ENCODE data around the gene SAMD10.
"Not testable (repeated sequence)": the region's sequence is repeated elsewhere in the genome, so short reads cannot be mapped to it uniquely, and the experiment has no call there.

Gene SAMD10

DNA sequence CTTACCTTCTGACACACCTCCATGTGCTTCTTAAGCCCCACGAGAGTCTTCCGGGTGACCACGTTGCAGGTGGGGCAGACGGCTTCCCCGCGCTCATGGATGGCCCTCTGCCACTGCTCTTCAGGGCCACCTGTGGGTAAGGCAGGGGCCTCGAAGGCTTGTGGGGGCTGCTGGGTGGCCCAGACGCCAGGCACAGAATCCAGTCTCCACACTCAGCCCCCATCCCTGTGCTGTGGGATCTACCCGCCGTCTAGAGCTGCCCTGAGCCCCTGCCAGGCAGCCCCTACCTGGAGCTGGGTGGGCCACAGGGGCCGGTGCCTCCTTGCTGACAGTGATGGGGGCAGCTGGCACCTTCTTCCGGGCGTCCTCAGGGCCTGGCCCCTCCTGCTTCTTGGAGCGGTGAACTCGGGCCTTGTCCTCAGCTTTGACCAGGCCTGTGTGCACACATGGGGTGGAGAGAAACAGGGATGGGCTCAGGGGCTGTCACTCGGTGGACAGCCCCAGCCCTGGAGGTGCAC lies 15.6 kb downstream of the SAMD10 start:
- peaks cover 0 to under 1% of the 10 kb centered on the region in 2 experiments for H3K4me1 ChIP-seq (ENCODE audit: control insufficient read depth in 1 of 2, insufficient read depth in 1 of 2, low read depth in 1 of 2, low read length in 1 of 2)
- TF ChIP-seq, protein P1, sequence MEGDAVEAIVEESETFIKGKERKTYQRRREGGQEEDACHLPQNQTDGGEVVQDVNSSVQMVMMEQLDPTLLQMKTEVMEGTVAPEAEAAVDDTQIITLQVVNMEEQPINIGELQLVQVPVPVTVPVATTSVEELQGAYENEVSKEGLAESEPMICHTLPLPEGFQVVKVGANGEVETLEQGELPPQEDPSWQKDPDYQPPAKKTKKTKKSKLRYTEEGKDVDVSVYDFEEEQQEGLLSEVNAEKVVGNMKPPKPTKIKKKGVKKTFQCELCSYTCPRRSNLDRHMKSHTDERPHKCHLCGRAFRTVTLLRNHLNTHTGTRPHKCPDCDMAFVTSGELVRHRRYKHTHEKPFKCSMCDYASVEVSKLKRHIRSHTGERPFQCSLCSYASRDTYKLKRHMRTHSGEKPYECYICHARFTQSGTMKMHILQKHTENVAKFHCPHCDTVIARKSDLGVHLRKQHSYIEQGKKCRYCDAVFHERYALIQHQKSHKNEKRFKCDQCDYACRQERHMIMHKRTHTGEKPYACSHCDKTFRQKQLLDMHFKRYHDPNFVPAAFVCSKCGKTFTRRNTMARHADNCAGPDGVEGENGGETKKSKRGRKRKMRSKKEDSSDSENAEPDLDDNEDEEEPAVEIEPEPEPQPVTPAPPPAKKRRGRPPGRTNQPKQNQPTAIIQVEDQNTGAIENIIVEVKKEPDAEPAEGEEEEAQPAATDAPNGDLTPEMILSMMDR (IDR thresholded peaks at IDR 0.05), result no peak
- peaks cover 3% of the 10 kb centered on the region for H3K27me3 ChIP-seq
- H3K36me3 ChIP-seq, result peaks cover 14% of the 10 kb centered on the region
- H3K27ac ChIP-seq, result no peak overlapping the region
- H3K9me3 ChIP-seq, result no peaks in the 10 kb centered on the region
- no peak overlapping the region for H3K4me3 ChIP-seq (ENCODE audit: low read depth in 1 of 2, low read length in 1 of 2)

DNA sequence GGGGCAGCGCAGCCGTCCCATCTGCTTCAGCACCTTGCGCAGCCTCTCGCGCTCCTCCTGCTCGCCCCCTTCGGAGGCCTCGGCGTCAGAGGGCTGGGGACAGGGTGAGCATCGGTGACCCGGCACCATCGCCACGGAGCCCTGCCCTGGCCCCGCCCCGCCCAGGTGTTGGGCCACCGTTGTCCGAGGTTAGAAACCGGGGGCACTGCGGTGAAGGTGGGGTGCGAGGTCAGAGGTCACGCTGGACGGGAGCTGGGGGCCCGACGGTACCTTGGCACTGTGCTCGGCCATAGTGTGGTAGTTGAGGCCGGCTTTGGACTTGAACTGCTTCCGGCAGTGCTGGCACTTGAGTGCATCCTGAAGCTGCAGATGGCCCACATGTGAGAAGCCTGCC lies 16.1 kb downstream of the SAMD10 start:
- no peak overlapping the region for H3K27ac ChIP-seq
- peaks cover 14% of the 10 kb centered on the region for H3K36me3 ChIP-seq
- H3K4me3 ChIP-seq (ENCODE audit: low read depth in 1 of 2, low read length in 1 of 2), result no peak overlapping the region
- no peaks in the 10 kb centered on the region for H3K4me1 ChIP-seq (ENCODE audit: control insufficient read depth in 1 of 2, insufficient read depth in 1 of 2, low read depth in 1 of 2, low read length in 1 of 2)
- no peaks in the 10 kb centered on the region for H3K9me3 ChIP-seq
- TF ChIP-seq, protein P1 (IDR thresholded peaks at IDR 0.05), result no peak
- H3K27me3 ChIP-seq, result no peaks in the 10 kb centered on the region

DNA sequence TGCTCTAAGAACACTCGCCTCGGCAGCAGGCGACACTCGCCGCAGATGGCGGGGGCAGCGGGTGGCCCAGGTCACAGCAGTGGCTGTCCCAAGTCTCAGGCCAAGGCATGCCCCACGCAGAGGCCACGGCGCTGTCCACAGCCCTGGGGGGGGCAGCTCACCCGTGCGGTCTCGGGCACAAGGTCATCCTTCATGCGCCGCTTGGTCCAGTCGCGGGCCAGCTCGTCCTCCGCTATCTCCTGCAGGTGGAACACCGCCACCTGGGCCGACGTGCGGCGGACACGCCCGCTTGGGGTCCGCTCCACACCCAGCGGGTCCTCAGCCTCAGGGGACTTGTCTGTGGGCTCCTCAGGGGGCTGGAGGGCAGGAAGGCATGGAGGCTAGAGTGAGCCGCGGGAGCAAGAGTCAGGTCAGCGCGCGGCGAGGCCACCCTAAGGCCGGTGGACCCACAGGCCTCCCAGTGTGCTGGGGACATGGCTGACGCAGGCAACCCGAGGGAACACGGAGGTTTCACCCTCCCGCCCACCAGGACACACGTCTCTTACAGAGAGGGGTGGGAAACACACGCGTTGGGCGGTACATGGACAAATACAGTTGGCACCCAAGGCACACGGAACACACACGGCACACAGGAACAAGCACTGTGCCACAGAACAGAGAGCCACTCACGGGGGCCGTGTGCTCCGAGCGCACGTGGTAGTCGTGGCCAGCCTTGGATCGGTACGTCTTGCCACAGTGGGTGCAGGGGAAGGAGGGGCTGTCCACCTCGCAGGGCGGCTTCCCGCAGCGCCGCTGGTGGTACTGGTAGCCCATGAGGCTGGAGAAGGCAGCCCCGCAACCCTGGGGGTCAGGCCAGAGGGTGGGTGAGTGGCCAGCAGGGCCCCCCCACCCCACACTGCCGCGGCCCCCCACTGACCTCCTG lies 16.8 kb downstream of the SAMD10 start:
- Histone ChIP-seq H3K36me3 (peaks cover 14% of the 10 kb centered on the region), H3K27ac (no peak overlapping the region), H3K27me3 (no peaks in the 10 kb centered on the region), H3K9me3 (no peaks in the 10 kb centered on the region), H3K4me3 (ENCODE audit: low read depth in 1 of 2, low read length in 1 of 2) (no peak overlapping the region), H3K4me1 (ENCODE audit: control insufficient read depth in 1 of 2, insufficient read depth in 1 of 2, low read depth in 1 of 2, low read length in 1 of 2) (no peaks in the 10 kb centered on the region)
- TF ChIP-seq, protein P1 (IDR thresholded peaks at IDR 0.05), result no peak

DNA sequence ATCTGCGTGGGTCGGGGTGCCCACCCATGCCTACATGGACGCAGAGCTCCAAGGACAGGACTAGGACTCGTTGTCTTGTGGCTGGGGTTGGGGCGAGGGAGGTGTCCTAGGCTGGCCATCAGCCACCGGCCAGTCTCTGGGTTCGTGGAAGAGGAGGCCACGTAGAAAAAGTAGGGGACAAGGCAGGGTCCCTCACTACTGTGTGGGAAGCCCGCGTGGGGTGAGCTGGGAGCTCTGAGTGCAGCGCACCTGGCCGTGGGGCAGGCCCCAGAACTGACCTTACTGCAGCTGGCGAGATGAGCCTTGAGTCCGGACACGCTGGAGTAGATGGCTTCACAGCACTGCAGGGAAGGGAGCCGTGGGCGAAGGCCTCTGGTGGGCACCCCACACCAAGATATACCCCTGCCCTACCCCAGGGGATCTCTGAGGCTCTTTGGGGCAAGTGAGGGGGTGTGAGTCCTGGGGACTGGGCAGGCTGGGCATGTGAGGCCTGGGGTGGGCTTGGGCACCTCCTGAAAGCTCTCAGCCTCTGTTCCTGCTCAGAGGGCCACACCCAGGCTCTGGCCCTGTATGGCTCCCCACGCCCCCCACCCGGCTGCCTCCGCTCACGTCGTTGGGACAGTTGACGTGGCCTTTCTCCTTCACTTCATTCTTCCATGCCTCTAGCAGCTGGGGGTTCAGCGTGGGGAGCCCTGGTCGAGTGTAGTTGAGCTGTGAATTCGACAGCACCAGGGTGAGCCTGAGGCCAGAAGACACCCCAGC lies 17.6 kb downstream of the SAMD10 start:
- Histone ChIP-seq H3K27ac (no peak overlapping the region), H3K9me3 (no peaks in the 10 kb centered on the region), H3K4me1 (ENCODE audit: control insufficient read depth in 1 of 2, insufficient read depth in 1 of 2, low read depth in 1 of 2, low read length in 1 of 2) (peaks cover 5 to 7% of the 10 kb centered on the region in 2 experiments), H3K4me3 (ENCODE audit: low read depth in 1 of 2, low read length in 1 of 2) (no peak overlapping the region), H3K36me3 (peaks cover 14% of the 10 kb centered on the region), H3K27me3 (peaks cover 7% of the 10 kb centered on the region)
- TF ChIP-seq, protein P1 (IDR thresholded peaks at IDR 0.05), result no peak

DNA sequence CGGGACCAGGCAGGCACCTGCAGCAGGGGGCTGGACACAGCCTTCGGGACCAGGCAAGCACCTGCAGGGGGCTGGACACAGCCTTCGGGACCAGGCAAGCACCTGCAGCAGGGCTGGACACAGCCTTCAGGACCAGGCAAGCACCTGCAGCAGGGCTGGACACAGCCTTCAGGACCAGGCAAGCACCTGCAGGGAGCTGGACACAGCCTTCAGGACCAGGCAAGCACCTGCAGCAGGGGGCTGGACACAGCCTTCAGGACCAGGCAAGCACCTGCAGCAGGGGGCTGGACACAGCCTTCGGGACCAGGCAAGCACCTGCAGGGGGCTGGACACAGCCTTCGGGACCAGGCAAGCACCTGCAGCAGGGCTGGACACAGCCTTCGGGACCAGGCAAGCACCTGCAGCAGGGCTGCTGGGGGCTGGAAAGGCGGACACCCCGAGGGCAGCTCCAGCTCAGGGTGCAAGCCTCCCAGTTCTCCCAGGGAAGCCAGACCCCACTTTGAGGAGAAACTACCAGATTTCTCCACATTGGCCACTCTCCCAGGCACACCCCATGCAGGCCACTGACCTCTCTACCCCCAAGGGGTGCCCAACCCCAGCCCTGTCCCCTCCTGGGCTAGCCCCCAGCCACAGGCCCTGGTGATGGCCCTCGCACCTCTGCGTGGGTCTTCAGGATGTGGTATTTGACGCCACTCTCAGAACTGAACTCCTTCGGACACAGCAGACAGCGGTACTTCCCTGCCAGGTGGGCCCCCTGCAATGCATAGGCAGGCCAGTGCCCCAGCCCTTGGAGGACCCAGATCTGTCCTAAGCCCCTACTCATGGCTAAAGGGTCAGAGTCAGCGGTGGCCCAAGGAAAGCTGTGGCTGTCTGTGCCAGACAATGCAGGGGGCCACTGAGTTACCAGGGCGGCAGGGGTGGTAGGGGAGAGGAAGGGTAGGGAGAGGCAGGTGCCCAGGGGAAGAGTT lies 18.5 kb downstream of the SAMD10 start:
- H3K9me3 ChIP-seq; H3K4me3 ChIP-seq (ENCODE audit: low read depth in 1 of 2, low read length in 1 of 2); H3K27me3 ChIP-seq; H3K27ac ChIP-seq: not testable (repeated sequence)
- peaks cover 14% of the 10 kb centered on the region for H3K36me3 ChIP-seq
- H3K4me1 ChIP-seq (ENCODE audit: control insufficient read depth in 1 of 2, insufficient read depth in 1 of 2, low read depth in 1 of 2, low read length in 1 of 2), result peaks cover 12 to 14% of the 10 kb centered on the region in 2 experiments
